ENCODE measurements around the gene CDC42EP5.

DNA sequence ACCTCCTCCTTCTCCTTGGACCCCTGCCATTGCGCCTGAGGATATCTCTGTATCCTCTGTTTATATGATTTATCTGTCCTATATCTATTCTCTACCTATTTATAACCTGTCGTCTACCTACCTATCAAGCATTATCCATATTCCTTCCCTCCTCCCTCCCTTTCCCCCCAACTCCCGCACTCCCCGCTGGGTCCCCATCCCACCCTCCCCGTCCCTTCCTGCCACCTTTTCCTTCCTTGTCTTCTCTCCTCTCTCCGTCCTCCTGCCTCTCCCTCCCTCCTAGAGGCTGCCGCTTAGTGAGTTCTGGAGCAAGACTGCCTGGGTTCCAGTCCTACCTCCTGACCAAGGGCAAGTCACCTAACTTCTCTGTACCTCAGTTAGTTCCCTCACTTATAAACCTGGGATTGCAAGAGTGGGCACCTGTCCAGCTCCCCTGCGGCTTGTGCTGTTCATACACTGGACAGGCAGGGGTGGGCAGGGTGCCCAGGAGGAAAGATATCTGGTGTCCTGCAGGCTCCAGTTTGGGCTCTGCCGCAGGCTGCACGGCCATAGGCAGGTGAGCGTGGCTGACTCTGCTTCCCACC is 41.7 kb downstream of the CDC42EP5 start:
- TF ChIP-seq, protein P1, sequence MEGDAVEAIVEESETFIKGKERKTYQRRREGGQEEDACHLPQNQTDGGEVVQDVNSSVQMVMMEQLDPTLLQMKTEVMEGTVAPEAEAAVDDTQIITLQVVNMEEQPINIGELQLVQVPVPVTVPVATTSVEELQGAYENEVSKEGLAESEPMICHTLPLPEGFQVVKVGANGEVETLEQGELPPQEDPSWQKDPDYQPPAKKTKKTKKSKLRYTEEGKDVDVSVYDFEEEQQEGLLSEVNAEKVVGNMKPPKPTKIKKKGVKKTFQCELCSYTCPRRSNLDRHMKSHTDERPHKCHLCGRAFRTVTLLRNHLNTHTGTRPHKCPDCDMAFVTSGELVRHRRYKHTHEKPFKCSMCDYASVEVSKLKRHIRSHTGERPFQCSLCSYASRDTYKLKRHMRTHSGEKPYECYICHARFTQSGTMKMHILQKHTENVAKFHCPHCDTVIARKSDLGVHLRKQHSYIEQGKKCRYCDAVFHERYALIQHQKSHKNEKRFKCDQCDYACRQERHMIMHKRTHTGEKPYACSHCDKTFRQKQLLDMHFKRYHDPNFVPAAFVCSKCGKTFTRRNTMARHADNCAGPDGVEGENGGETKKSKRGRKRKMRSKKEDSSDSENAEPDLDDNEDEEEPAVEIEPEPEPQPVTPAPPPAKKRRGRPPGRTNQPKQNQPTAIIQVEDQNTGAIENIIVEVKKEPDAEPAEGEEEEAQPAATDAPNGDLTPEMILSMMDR (IDR thresholded peaks at IDR 0.05; ENCODE audit: low read length), result no peak
- no peak for TF ChIP-seq EZH2 (IDR thresholded peaks at IDR 0.05; ENCODE audit: borderline replicate concordance, low read length)

All from OCI-LY1 (cell line).